Calu3 (cell line): Measurements from ENCODE around the gene RPL7L1. TPM values are rescaled to one million over a fixed set of nuclear protein-coding genes. Genes with fewer than 3 reads are reported as not detected.
A peak's percentile ranks its signal among the peaks of the same experiment; 100 is the strongest.
"Not testable (repeated sequence)": the region's sequence is repeated elsewhere in the genome, so short reads cannot be mapped to it uniquely, and the experiment has no call there.

Experiments
- BruUV-seq: library from RNA; stranded (reverse); fragments of 400-500 nt; replicated peaks from 2 replicates; lab custom pipeline; 2021; lab: Mats Ljungman, UMichigan
- CTCF ChIA-PET: fragments of 300-600 bp; sonication (Branson Sonifier 250); formaldehyde crosslinking; loops from one replicate; lab custom pipeline; 2022; ENCODE audit warnings: antibody characterized with exemption; lab: Charles Lee
- DNase-seq: peaks from one replicate; pipeline ENCODE4 v3.0.0; 2022
- H3K27ac Mint-ChIP-seq: one replicate; pipeline ENCODE4 v1.8.0; 2022; ENCODE audit warnings: mixed read lengths; ENCODE audit not compliant: unreplicated experiment
- H3K27me3 Mint-ChIP-seq: one replicate; pipeline ENCODE4 v1.8.0; 2022; ENCODE audit warnings: mixed read lengths; ENCODE audit not compliant: unreplicated experiment
- H3K36me3 Mint-ChIP-seq: one replicate; pipeline ENCODE4 v1.8.0; 2022; ENCODE audit warnings: mild to moderate bottlenecking, moderate library complexity, mixed read lengths; ENCODE audit not compliant: insufficient read depth, unreplicated experiment
- H3K4me1 Mint-ChIP-seq: one replicate; pipeline ENCODE4 v1.8.0; 2022; ENCODE audit warnings: mild to moderate bottlenecking, low read depth, mixed read lengths; ENCODE audit not compliant: unreplicated experiment
- H3K4me3 Mint-ChIP-seq: one replicate; pipeline ENCODE4 v1.8.0; 2022; ENCODE audit warnings: mild to moderate bottlenecking, low read depth, moderate library complexity, mixed read lengths; ENCODE audit not compliant: unreplicated experiment
- H3K9me3 Mint-ChIP-seq: one replicate; pipeline ENCODE4 v1.8.0; 2022; ENCODE audit warnings: low read depth, mixed read lengths; ENCODE audit not compliant: unreplicated experiment
- intact Hi-C: fragments of 100-400 bp; cut with micrococcal nuclease; formaldehyde crosslinking; loops from one replicate; pipeline ENCODE4 v1.10.0; 2022; ENCODE audit not compliant: unreplicated experiment
- total RNA-seq: library from RNA; stranded (reverse); gene quantifications from 2 replicates; pipeline ENCODE4 v1.2.3, GENCODE V29; 2022
- TF ChIP-seq, protein P1 (sequence below): fragments of 200-600 bp; IDR thresholded peaks from one replicate; pipeline ENCODE4 v1.8.0; 2022; ENCODE audit warnings: antibody characterized with exemption; ENCODE audit not compliant: unreplicated experiment

RPL7L1 gene
- total RNA-seq, 1 experiment from 2014 or later, result 144 TPM

DNA sequence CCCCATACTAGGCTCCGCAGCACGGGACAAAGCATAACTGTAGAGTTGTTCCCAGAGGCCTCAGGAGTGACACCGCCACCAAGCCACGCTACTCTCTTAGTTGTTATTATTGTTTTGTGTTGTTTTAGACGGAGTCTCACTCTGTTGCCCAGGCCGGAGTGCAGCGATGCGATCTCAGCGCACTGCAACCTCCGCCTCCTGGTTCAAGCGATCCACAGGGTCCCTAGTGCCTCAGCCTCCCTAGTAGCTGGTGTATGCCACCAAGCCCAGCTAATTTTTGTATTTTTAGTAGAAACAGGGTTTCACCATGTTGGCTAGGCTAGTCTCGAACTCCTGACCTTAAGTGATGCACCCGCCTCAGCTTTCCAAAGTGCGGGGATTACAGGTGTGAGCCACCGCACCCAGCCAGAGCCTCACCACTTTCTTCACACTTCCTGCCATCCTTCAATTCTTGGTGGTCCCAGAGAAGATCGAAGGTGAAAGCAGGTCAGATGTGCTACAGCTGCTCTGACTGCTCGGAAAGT lies 11.8 kb downstream of the RPL7L1 start:
- peaks cover 44% of the 10 kb centered on the region for H3K36me3 Mint-ChIP-seq
- peaks cover 23% of the 10 kb centered on the region for H3K4me1 Mint-ChIP-seq
- TF ChIP-seq, protein P1, sequence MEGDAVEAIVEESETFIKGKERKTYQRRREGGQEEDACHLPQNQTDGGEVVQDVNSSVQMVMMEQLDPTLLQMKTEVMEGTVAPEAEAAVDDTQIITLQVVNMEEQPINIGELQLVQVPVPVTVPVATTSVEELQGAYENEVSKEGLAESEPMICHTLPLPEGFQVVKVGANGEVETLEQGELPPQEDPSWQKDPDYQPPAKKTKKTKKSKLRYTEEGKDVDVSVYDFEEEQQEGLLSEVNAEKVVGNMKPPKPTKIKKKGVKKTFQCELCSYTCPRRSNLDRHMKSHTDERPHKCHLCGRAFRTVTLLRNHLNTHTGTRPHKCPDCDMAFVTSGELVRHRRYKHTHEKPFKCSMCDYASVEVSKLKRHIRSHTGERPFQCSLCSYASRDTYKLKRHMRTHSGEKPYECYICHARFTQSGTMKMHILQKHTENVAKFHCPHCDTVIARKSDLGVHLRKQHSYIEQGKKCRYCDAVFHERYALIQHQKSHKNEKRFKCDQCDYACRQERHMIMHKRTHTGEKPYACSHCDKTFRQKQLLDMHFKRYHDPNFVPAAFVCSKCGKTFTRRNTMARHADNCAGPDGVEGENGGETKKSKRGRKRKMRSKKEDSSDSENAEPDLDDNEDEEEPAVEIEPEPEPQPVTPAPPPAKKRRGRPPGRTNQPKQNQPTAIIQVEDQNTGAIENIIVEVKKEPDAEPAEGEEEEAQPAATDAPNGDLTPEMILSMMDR, result no peak
- H3K9me3 Mint-ChIP-seq, result no peaks in the 10 kb centered on the region
- peak overlapping the region; percentile 95 for H3K4me3 Mint-ChIP-seq
- no TSS peak for BruUV-seq
- H3K27me3 Mint-ChIP-seq, result no peaks in the 10 kb centered on the region
- DNase-seq, result no peak
- CTCF ChIA-PET, result interaction anchor here (0.6 to 1.0 kb wide), 4 partner anchors 10 to 1328 kb away, joined by 3 to 7 read pairs (median 5); partner anchors contain the start of gene RPL7L1
- H3K27ac Mint-ChIP-seq, result peak overlapping the region; percentile 91
- intact Hi-C loops, result no loop called here

DNA sequence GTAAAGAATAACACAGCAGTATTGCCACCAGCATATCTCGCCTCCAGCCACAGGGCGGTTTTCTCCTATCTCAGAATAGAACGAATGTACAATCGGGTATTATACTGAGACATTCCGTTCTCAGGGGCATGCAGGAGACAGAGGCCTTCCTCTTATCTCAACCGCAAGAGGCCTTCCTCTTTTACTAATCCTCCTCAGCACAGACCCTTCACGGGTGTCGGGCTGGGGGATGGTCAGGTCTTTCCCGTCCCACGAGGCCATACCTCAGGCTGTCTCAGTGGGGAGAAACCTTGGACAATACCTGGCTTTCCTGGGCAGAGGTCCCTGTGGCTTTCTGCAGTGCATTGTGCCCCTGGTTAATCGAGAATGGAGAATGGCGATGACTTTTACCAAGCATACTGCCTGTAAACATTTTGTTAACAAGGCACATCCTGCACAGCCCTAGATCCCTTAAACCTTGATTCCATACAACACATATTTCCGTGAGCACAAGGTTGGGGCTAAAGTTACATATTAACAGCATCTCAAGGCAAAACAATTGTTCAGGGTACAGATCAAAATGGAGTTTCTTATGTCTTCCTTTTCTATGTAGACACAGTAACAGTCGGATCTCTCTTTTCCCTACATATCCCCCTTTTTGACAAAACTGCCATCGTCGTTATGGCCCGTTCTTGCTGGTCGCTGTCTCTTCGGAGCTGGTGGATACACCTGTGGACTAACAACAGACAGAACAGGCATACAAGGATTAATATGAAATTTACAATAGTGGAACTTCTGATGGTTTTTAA lies 14.8 kb downstream of the RPL7L1 start:
- H3K27me3 Mint-ChIP-seq, BruUV-seq, H3K27ac Mint-ChIP-seq, CTCF ChIA-PET, DNase-seq, H3K9me3 Mint-ChIP-seq, H3K4me3 Mint-ChIP-seq, intact Hi-C loops: not testable (repeated sequence)
- Mint-ChIP-seq H3K4me1 (peaks cover 23% of the 10 kb centered on the region), H3K36me3 (peaks cover 22% of the 10 kb centered on the region)

DNA sequence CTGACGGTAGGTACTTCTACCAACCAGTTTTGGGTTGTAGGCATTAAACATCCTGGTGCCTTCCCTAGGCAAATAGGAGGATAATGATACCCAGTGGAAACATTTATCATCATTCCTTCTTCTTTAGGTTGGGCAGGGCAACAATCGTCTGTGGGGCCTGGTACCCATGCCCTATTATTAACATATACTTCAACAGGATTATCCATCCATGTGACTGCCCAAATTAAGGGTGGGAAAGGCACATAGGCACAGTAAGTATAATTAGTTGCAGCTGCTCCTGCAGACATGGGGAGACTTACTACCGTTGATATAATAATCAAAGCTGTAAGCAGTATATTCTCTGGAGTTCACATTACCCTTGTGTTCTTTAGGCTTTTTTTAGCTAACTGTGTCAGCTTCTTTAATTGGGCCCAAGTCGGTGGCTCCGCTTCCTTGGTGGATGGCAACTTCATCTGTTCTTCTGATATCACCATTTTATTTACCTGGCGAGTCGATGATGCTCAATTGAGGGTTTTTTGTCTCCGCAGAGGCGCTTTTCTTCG lies 16.8 kb downstream of the RPL7L1 start:
- H3K27me3 Mint-ChIP-seq, result peaks cover 2% of the 10 kb centered on the region

DNA sequence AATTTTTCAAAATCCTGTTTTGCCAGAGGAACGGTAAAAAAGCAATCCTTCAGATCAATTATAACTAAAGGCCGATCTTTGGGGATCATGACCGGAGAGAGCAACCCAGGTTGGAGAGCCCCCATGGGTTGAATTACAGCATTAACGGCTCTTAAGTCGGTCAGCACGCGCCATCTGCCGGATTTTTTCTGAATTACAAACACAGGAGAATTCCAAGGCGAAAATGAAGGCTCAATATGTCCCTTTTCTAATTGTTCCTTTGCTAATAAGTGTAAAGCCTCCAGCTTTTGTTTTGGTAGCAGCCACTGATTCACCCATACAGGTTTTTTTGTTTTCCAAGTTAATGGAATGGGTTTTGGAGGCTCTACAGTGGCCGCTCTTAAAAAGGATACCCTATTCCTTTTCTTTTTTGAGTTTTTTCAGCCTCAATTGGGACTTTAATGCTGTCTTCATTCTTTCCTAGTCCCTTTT lies 19.5 kb downstream of the RPL7L1 start:
- Mint-ChIP-seq H3K4me3 (no peak overlapping the region), H3K27ac (no peak overlapping the region), H3K9me3 (no peaks in the 10 kb centered on the region), H3K36me3 (no peaks in the 10 kb centered on the region), H3K4me1 (peaks cover 26% of the 10 kb centered on the region), H3K27me3 (peaks cover 11% of the 10 kb centered on the region)
- CTCF ChIA-PET, result interaction anchor here (0.5 to 1.0 kb wide), 2 partner anchors 201 to 237 kb away, joined by 3 read pairs; no protein-coding TSS in a partner anchor
- TF ChIP-seq, protein P1, result peak; percentile 91
- intact Hi-C loops, result loop anchor here (2.0 kb wide), 1 partner anchor 238 kb away; no protein-coding TSS in a partner anchor
- BruUV-seq, result no TSS peak
- DNase-seq, result peak; percentile 86

More for the DNA sequence above, 16.8 kb downstream of the RPL7L1 start:
- peaks cover 19% of the 10 kb centered on the region for H3K4me1 Mint-ChIP-seq
- CTCF ChIA-PET, result interaction anchor here (1.0 kb wide), 1 partner anchor 257 kb away, joined by 3 read pairs; no protein-coding TSS in a partner anchor
- no peak overlapping the region for H3K4me3 Mint-ChIP-seq
- H3K9me3 Mint-ChIP-seq, result no peaks in the 10 kb centered on the region
- intact Hi-C loops, result no loop called here
- DNase-seq, result no peak
- no peak overlapping the region for H3K27ac Mint-ChIP-seq
- TF ChIP-seq, protein P1, result no peak
- peaks cover 2% of the 10 kb centered on the region for H3K36me3 Mint-ChIP-seq
- BruUV-seq, result no TSS peak
